ENCODE measurements around the gene ZNF496.

ZNF496 gene

DNA sequence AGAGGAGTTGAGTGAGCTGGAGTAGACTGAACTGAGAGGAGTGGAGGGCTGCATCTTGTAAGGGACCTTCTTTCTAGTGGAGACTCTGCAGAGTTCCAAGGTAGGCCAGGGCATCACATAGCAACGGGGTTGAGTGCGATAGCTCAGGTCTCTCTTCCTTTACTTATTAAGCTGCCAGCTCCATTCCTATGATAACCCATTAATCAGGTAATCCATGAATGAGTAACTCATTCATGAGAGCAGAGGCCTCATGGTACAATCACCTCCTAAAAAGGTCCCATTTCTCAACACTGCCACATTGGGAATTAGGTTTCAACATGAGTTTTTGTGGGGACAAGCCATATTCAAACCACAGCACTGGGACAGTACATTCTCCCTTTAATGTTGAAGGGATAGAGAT, 54.5 kb downstream of the ZNF496 start:
- H4K20me1 ChIP-seq (ENCODE audit: insufficient read depth, low read length) = no peaks in the 10 kb centered on the region
- no peak overlapping the region for H2AFZ ChIP-seq (ENCODE audit: low read length)
- H3K79me2 ChIP-seq (ENCODE audit: low read length) = no peaks in the 10 kb centered on the region
- no peak for DNase-seq
- H3K9me2 ChIP-seq (replicated peaks; ENCODE audit: insufficient read depth, low read length) = no peaks in the 10 kb centered on the region
- H3K4me1 ChIP-seq (ENCODE audit: low read length) = no peaks in the 10 kb centered on the region
- H3K27me3 ChIP-seq (replicated peaks; ENCODE audit: insufficient read depth, low read length) = no peaks in the 10 kb centered on the region
- no peaks in the 10 kb centered on the region for H3K9me3 ChIP-seq (replicated peaks; ENCODE audit: insufficient read depth, low read length)
- H3K4me3 ChIP-seq (ENCODE audit: low read length) = no peak overlapping the region
- no peak overlapping the region for H3K4me2 ChIP-seq (ENCODE audit: low read depth, low read length)
- H3K27ac ChIP-seq (ENCODE audit: low read length) = no peak overlapping the region
- TF ChIP-seq EZH2phosphoT487 (IDR thresholded peaks at IDR 0.05; ENCODE audit: low read length) (no peak), EZH2 (optimal IDR thresholded peaks at IDR 0.05; ENCODE audit: low read depth, low read length) (no peak)
- TF ChIP-seq, protein P1, sequence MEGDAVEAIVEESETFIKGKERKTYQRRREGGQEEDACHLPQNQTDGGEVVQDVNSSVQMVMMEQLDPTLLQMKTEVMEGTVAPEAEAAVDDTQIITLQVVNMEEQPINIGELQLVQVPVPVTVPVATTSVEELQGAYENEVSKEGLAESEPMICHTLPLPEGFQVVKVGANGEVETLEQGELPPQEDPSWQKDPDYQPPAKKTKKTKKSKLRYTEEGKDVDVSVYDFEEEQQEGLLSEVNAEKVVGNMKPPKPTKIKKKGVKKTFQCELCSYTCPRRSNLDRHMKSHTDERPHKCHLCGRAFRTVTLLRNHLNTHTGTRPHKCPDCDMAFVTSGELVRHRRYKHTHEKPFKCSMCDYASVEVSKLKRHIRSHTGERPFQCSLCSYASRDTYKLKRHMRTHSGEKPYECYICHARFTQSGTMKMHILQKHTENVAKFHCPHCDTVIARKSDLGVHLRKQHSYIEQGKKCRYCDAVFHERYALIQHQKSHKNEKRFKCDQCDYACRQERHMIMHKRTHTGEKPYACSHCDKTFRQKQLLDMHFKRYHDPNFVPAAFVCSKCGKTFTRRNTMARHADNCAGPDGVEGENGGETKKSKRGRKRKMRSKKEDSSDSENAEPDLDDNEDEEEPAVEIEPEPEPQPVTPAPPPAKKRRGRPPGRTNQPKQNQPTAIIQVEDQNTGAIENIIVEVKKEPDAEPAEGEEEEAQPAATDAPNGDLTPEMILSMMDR (IDR thresholded peaks at IDR 0.05; ENCODE audit: low read length) = no peak
- H3F3A ChIP-seq (ENCODE audit: insufficient read depth, low read length) = no peaks in the 10 kb centered on the region
- H3K36me3 ChIP-seq (replicated peaks; ENCODE audit: insufficient read depth, low read length) = no peaks in the 10 kb centered on the region
- H3K9ac ChIP-seq (ENCODE audit: low read length) = no peak overlapping the region

DNA sequence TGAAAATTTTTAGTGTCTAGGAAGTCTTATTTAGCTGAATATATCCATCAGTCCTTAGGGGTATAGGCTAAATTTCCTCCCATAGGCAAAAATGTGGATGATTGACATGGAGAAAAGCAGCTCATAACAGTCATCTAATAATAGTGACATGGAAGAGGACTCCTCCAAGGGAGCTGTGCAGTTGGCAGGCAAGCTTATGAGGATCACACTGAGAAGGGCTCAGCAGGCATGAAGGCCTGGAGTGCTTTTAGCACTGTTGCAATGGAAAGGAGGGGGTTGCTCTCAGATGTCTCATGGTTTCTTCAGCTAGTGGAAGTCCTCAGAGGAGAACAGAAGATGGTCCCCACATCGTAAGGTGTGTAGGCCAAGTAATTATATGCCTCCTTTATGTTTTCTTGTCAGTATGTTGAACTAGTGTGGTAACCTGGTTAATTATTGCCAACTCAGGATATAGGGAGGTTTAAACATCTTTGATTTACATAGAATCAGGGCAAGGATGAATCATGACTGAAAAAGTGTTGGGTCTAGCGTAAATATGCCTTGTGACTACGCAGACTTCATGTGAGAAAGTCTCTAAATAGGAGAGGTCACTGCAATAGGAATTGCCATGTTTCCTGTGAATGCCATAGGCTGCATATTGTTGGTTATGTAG, 56.9 kb downstream of the ZNF496 start:
- Histone ChIP-seq H3F3A (ENCODE audit: insufficient read depth, low read length) (no peaks in the 10 kb centered on the region), H3K9me3 (replicated peaks; ENCODE audit: insufficient read depth, low read length) (no peaks in the 10 kb centered on the region), H3K9ac (ENCODE audit: low read length) (no peak overlapping the region), H3K27me3 (replicated peaks; ENCODE audit: insufficient read depth, low read length) (no peaks in the 10 kb centered on the region), H3K9me2 (replicated peaks; ENCODE audit: insufficient read depth, low read length) (no peaks in the 10 kb centered on the region), H4K20me1 (ENCODE audit: insufficient read depth, low read length) (no peaks in the 10 kb centered on the region), H3K4me1 (ENCODE audit: low read length) (no peaks in the 10 kb centered on the region), H3K4me3 (ENCODE audit: low read length) (no peak overlapping the region), H3K4me2 (ENCODE audit: low read depth, low read length) (no peak overlapping the region), H2AFZ (ENCODE audit: low read length) (no peak overlapping the region), H3K27ac (ENCODE audit: low read length) (no peak overlapping the region), H3K79me2 (ENCODE audit: low read length) (no peaks in the 10 kb centered on the region), H3K36me3 (replicated peaks; ENCODE audit: insufficient read depth, low read length) (no peaks in the 10 kb centered on the region)
- TF ChIP-seq EZH2phosphoT487 (IDR thresholded peaks at IDR 0.05; ENCODE audit: low read length) = no peak
- TF ChIP-seq EZH2 (optimal IDR thresholded peaks at IDR 0.05; ENCODE audit: low read depth, low read length) = no peak
- TF ChIP-seq, protein P1 (IDR thresholded peaks at IDR 0.05; ENCODE audit: low read length) = no peak
- DNase-seq = no peak

DNA sequence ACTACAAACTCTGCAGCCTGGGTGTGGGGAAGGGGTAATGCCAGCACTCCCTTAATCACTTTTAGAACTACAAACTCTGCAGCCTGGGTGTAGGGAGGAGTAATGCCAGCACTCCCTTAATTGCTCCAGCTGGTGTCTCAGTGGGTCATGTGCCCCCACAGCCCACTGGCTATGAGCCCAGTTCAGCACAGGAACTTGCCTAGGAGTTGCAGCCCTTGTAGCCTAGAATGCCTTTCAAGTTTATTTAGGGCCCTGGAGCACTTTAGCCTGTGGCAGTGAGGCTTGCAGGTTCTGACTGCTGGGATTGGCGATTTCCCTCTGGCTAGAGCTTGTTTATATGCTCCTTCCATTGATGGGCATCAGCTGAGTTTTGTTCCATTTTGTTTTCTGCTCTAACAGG, 58.7 kb downstream of the ZNF496 start:
- Histone ChIP-seq H4K20me1 (ENCODE audit: insufficient read depth, low read length) (no peaks in the 10 kb centered on the region), H3K9me3 (replicated peaks; ENCODE audit: insufficient read depth, low read length) (no peaks in the 10 kb centered on the region), H3K4me1 (ENCODE audit: low read length) (no peaks in the 10 kb centered on the region), H3K4me3 (ENCODE audit: low read length) (no peak overlapping the region), H3K27me3 (replicated peaks; ENCODE audit: insufficient read depth, low read length) (no peaks in the 10 kb centered on the region), H3K36me3 (replicated peaks; ENCODE audit: insufficient read depth, low read length) (no peaks in the 10 kb centered on the region), H3F3A (ENCODE audit: insufficient read depth, low read length) (no peaks in the 10 kb centered on the region), H2AFZ (ENCODE audit: low read length) (no peak overlapping the region), H3K4me2 (ENCODE audit: low read depth, low read length) (no peak overlapping the region), H3K79me2 (ENCODE audit: low read length) (no peaks in the 10 kb centered on the region), H3K9ac (ENCODE audit: low read length) (no peak overlapping the region), H3K27ac (ENCODE audit: low read length) (no peak overlapping the region), H3K9me2 (replicated peaks; ENCODE audit: insufficient read depth, low read length) (no peaks in the 10 kb centered on the region)
- no peak for DNase-seq
- TF ChIP-seq, protein P1 (IDR thresholded peaks at IDR 0.05; ENCODE audit: low read length) = no peak
- TF ChIP-seq EZH2 (optimal IDR thresholded peaks at IDR 0.05; ENCODE audit: low read depth, low read length) (no peak), EZH2phosphoT487 (IDR thresholded peaks at IDR 0.05; ENCODE audit: low read length) (no peak)
